Coronary artery (tissue), 2 donors: Measurements from ENCODE around the gene WBP2.
A peak's percentile ranks its signal among the peaks of the same experiment; 100 is the strongest.
"Not testable (repeated sequence)": the region's sequence is repeated elsewhere in the genome, so short reads cannot be mapped to it uniquely, and the experiment has no call there.

ENCODE experiments used
- DNase-seq: peaks from one replicate; pipeline ENCODE4 v3.0.0-alpha.2; 2017; ENCODE audit warnings: low spot score
- H3K27ac ChIP-seq, 2 donors: fragments of 200-600 bp; sonication (generic); one replicate each; pipeline ENCODE4 v1.5.1; 2016 to 2019
- H3K4me3 ChIP-seq: fragments of 200-600 bp; sonication (generic); 2 replicates; pipeline ENCODE4 v1.5.1; 2016; ENCODE audit warnings: mild to moderate bottlenecking, moderate library complexity
- TF ChIP-seq, protein P1 (sequence below): fragments of 200-600 bp; sonication (generic); IDR thresholded peaks from one replicate; pipeline ENCODE4 v1.5.1; 2019; ENCODE audit warnings: antibody characterized with exemption

WBP2 gene

DNA sequence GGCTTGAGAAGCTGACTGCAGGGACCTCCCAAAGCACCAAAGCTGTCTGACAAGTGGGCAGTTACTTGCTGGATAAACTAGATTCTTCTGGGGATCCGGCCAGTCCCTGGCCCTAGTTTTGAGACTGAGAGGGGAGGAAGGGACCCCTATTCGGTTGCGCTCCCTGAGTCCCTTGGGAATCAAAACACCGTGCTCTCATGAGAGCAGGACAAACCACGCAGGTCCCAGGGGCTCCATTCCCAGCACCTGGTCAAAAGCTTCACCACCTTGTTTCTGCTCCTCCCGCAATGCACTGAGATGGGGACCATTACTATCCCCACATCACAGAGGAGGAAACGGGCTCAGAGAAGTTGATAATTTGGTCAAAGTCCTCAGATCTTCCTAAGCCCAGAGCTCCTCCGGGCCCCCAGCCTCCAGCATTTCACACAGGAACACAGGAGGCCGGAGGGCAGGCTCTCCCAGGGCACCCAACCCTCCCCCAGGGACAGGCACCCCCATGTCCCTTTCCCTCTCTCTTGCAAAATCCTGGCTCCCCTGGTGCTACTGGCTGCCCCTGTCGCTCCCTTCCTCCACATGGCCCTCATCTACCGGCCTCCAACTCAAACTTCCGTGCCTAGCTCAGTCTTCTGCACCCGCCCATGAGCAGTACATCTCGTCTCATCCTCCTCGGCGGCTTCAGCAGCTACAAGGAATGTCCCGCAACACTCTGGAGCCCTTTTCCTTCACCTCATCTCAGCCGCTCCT is 38.3 kb upstream of the WBP2 start:
- no peak overlapping the region for H3K4me3 ChIP-seq
- H3K27ac ChIP-seq, result no peak overlapping the region
- no peak for DNase-seq
- TF ChIP-seq, protein P1, sequence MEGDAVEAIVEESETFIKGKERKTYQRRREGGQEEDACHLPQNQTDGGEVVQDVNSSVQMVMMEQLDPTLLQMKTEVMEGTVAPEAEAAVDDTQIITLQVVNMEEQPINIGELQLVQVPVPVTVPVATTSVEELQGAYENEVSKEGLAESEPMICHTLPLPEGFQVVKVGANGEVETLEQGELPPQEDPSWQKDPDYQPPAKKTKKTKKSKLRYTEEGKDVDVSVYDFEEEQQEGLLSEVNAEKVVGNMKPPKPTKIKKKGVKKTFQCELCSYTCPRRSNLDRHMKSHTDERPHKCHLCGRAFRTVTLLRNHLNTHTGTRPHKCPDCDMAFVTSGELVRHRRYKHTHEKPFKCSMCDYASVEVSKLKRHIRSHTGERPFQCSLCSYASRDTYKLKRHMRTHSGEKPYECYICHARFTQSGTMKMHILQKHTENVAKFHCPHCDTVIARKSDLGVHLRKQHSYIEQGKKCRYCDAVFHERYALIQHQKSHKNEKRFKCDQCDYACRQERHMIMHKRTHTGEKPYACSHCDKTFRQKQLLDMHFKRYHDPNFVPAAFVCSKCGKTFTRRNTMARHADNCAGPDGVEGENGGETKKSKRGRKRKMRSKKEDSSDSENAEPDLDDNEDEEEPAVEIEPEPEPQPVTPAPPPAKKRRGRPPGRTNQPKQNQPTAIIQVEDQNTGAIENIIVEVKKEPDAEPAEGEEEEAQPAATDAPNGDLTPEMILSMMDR, result no peak

DNA sequence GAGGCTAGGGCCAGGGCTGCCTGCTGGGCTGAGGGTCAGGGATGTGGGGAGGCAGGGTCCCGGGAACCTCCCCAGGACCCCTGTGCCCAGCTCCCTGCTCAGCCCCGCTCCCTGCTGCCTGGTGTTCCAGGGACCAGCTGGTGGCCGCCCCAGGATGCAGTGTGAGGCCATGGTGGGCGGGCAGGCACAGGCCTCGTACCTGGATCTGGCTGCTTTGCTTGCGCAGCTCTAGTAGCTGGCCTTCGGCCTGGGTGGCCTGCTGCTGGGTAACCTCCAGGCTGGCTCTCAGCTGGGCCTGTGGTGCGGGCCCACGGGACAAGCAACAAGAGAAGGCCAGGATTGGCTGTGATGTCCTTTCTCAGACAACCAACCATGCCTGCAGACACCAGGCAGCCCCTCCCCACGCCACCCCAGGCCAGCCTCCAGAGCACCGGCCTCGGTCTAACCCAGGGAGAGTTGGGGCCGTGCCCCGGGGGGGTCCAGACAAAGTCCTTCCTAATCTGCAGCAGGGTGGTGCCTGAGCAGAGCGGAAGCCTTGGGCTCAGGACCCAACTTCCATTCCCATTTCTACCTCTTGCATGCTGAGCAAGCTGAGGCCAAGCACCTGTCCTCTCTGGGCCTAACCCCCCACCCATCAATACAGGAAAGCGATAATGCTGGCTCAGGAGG is 37.6 kb upstream of the WBP2 start:
- TF ChIP-seq, protein P1, result no peak
- no peak overlapping the region for H3K27ac ChIP-seq
- no peak overlapping the region for H3K4me3 ChIP-seq
- DNase-seq, result no peak

DNA sequence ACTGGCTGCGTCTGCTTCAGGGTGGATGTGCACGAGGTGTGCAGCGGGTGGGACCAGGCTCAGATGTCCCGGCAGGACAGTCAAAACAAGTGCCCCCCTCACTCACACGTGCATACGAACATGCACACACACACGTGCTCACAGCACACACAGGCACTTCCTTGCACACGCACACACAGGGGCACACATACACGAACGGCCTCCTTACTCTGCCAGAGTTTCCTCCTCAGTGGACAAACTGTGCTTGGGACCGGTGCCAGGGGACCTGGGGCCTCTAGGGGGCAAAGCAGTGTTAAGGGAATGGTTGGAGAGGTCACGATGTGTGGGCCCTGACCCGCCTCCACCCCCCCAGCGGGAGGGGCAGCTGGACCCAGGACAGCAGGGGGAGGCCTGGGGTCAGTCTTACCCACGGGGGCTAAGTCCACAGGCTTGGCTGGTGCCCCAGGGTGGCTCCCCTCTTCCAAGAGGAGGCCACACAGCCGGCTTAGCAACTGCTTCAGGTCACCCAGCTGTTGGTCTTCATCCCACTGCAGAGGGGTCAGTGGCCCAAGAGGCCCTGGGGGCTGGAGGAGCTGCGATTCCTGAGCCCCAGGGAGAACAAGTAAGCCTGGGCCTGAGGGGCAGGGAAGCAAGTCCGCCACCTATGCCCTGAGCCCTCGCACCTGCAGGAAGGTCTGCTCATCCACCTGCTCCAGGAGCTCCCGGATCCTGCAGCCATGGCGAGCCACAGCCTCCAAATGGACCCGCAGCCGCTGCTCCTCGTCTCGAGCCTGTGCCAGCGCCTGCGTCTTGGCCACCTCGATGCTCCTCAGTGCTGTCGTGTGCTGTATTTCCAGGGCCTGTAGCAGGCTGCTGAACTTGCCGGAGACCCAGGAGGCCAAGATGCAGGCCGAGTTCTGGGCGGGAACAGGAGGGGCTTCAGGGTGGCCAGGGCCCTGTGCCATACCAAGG is 36.7 kb upstream of the WBP2 start:
- Histone ChIP-seq H3K27ac (peak overlapping the region in 1 of 2 donors; percentile 7), H3K4me3 (no peak overlapping the region)
- no peak for DNase-seq
- TF ChIP-seq, protein P1, result no peak

DNA sequence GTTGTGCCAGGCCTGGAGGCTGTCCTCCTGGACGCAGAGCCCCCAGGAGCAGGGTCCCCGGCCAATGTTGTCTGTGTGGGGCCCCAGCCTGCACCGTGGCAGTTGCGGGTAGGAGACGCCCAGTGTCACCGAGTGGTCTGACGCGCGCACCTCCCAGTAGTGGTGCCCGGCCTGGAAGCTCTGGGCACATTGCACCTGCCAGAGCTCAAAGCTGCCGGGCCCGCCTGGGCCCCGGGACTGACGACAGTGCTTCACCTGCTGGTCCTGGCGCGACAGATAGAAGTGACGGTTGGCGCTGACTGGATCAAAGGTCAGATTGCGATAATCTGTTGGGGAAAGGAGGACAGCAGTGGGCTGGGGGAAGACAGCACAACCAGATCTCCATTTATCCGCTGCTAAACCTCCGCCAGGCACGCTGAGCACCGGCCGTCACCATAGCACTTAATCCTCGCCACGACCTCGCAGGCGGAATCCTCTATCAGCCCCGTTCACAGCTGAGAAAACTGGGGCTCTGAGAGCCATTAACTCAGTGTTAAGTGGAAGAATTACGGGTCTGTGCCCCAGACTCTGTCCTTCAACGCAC is 36.0 kb upstream of the WBP2 start:
- TF ChIP-seq, protein P1, result no peak
- Histone ChIP-seq H3K4me3 (no peak overlapping the region), H3K27ac (no peak overlapping the region)
- no peak for DNase-seq

DNA sequence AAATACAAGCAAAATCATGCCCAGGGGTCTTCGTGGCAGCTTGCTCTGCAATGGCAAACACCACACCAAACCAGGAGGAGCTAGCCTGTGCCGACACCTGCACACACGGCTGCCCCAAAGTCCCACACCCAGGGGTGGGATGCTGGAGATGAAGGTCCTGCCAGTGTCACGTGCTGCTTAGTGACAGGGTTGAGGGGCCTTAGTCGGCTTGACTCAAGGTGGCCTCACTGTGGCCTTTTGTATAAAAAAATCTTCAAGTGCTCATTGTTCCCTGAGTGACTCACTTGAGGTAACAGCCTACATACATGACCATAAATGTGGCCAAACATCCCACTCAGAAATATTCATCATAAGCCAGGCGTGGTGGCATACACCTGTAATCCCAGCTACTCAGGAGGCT is 34.3 kb upstream of the WBP2 start:
- Histone ChIP-seq H3K4me3 (no peak overlapping the region), H3K27ac (no peak overlapping the region)
- DNase-seq, result no peak
- TF ChIP-seq, protein P1, result no peak

DNA sequence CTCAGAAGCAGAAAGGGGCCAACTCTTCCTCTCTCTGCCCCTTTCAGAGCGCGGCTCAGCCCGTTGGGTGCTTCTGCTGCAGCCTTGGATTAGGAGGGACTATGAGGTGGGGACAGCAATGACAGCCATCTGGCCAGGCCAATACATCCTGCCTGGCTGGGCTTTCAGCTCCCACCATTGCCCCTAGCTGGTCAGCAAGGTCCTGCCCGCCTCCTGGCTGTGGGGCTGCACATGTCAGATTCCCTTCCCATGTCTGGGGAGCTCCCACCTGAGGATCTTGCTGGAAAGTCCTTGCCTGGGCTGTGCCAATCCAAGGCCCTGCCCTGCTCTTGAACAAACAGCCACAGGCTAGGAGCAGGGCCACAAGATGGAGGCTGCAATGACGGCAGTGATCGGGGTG is 33.3 kb upstream of the WBP2 start:
- Histone ChIP-seq H3K4me3 (no peak overlapping the region), H3K27ac (no peak overlapping the region)
- DNase-seq, result no peak
- TF ChIP-seq, protein P1, result no peak

DNA sequence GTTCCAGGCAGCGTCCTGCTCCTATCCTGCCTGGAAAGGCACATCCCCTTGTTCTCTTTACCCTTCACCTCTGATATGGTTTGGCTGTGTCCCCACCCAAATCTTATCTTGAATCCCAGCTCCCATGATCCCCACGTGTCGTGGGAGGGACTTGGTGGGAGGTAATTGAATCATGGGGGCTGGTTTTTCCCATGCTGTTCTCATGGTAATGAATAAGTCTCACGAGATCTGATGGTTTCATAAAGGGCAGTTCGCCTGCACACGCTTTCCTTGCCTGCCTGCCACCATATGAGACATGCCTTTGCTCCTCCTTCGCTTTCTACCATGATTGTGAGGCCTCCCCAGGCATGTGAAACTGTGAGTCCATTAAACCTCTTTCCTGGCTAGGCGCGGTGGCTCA is 30.7 kb upstream of the WBP2 start:
- not testable (repeated sequence) for DNase-seq, H3K27ac ChIP-seq, H3K4me3 ChIP-seq
